Heart right ventricle (tissue), 16 donors: ENCODE data around the gene OVOL1. TPM values are rescaled to one million over a fixed set of nuclear protein-coding genes. Genes with fewer than 3 reads are reported as not detected.

Source experiments
- ATAC-seq, 8 donors: fragments of 200-7000 bp; cut with Tn5 transposase; one replicate each; pipeline ENCODE4 v1.9.1; 2020; ENCODE audit warnings: mild to moderate bottlenecking in 8 of 8, moderate library complexity in 8 of 8, moderate number of reproducible peaks in 1 of 8
- DNase-seq, 2 donors: peaks; one replicate each; pipeline ENCODE4 v3.0.0-alpha.2; 2020
- H3K27ac ChIP-seq, 10 donors: fragments of 200-600 bp; sonication (generic) in 2 of 10; one replicate each; pipeline versions ENCODE4 v1.5.0 to v1.8.0; 2020 to 2022; ENCODE audit warnings: mild to moderate bottlenecking in 3 of 10
- H3K27me3 ChIP-seq, 7 donors: fragments of 200-600 bp; one replicate each; pipeline ENCODE4 v1.8.0; 2021 to 2022; ENCODE audit warnings: mild to moderate bottlenecking in 2 of 7
- H3K36me3 ChIP-seq, 9 donors: fragments of 200-600 bp; sonication (generic) in 1 of 9; one replicate each; pipeline versions ENCODE4 v1.5.0 to v1.8.0; 2020 to 2022; ENCODE audit warnings: mild to moderate bottlenecking in 2 of 9
- H3K4me1 ChIP-seq, 9 donors: fragments of 200-600 bp; sonication (generic) in 1 of 9; one replicate each; pipeline versions ENCODE4 v1.5.0 to v1.8.0; 2020 to 2022; ENCODE audit warnings: mild to moderate bottlenecking in 4 of 9
- H3K4me3 ChIP-seq, 10 donors: fragments of 200-600 bp; sonication (generic) in 2 of 10; one replicate each; pipeline versions ENCODE4 v1.5.0 to v1.8.0; 2020 to 2022; ENCODE audit warnings: mild to moderate bottlenecking in 7 of 10, moderate library complexity in 2 of 10
- H3K9me3 ChIP-seq, 11 donors: fragments of 200-600 bp in 10 of 11; sonication (generic) in 2 of 11; one replicate each; pipeline versions ENCODE4 v1.5.0 to v1.8.0; 2013 to 2022; ENCODE audit warnings: mild to moderate bottlenecking in 2 of 11, control low read depth in 1 of 11, moderate library complexity in 1 of 11
- WGBS, 2 donors: extraction: QIAGEN DNeasy Blood & Tissue Kit; methylation state at CpG; one replicate each; pipeline ENCODE4 v1.1.7; 2013; ENCODE audit warnings: inconsistent platforms in 1 of 2; 5-methylcytosine and 5-hydroxymethylcytosine counted together
- intact Hi-C, 10 donors: fragments of 100-400 bp; cut with DNase I; formaldehyde crosslinking; loops; one replicate each; pipeline versions ENCODE4 v1.11.1 to v1.14.2; 2022
- polyA plus RNA-seq, 2 donors: library from polyadenylated mRNA; stranded (reverse); fragments of 200-250 nt; gene quantifications; one replicate each; pipeline ENCODE4 v1.2.3, GENCODE V29; 2013
- total RNA-seq, 10 donors: library from RNA; stranded (reverse); fragmentation: NEBNext Ultra II Directional in 3 of 10; extraction: Animal tissue kit (Norgen Biotek cat#: 25700) in 3 of 10; gene quantifications; one replicate each; pipeline versions ENCODE4 v1.2.1 to v1.2.4, GENCODE V29; 2021 to 2023
- TF ChIP-seq, protein P1 (sequence below), 9 donors: fragments of 200-600 bp; sonication (generic) in 2 of 9; IDR thresholded peaks; one replicate each; pipeline versions ENCODE4 v1.5.0 to v1.8.0; 2021 to 2022; ENCODE audit warnings: antibody characterized with exemption in 9 of 9, mild to moderate bottlenecking in 5 of 9, moderate library complexity in 1 of 9
- donor health status: Arrhythmogenic right ventricular cardiomyopathy.
- donor health status: ischemic (EF 13 %, LVEDD 7.1; RV severe dilation, severe dysfunction).
- donor health status: healthy with polysubstance abuse.
- donor health status: DM: no; HTN: yes; CAD: no.
- donor health status: DM: no; HTN: no; CAD: no.
- donor health status: ischemic (EF 25% LVEDD 6.9; RV normal size, moderate dysfunction).
- donor health status: ischemic (EF 25% LVEDD 5.7; RV mildly dilated, moderate dysfunction).
- donor health status: healthy.
- donor health status: DM: yes; HTN: yes; CAD: no.
- donor health status: Ischemic cardiomyopathy.
- donor health status: ischemic (EF 35%, LVEDD 5.7; RV mildly dilated, moderate dysfunction).
- donor health status: nonischemic (EF 11% LVEDD 7.7; RV severe dilation, severe dysfunction).
- donor health status: DM: yes; HTN: yes; CAD: no.
- donor health status: PGD.
- donor health status: ischemic (EF 29% LVEDD 5.4; RV normal size, mild dysfunction).
- donor health status: nonischemic (EF 23%, LVEDD 6.1; RV moderate dilation, normal function).

OVOL1 gene
- total and polyA plus RNA-seq, 12 donors: not detected

DNA sequence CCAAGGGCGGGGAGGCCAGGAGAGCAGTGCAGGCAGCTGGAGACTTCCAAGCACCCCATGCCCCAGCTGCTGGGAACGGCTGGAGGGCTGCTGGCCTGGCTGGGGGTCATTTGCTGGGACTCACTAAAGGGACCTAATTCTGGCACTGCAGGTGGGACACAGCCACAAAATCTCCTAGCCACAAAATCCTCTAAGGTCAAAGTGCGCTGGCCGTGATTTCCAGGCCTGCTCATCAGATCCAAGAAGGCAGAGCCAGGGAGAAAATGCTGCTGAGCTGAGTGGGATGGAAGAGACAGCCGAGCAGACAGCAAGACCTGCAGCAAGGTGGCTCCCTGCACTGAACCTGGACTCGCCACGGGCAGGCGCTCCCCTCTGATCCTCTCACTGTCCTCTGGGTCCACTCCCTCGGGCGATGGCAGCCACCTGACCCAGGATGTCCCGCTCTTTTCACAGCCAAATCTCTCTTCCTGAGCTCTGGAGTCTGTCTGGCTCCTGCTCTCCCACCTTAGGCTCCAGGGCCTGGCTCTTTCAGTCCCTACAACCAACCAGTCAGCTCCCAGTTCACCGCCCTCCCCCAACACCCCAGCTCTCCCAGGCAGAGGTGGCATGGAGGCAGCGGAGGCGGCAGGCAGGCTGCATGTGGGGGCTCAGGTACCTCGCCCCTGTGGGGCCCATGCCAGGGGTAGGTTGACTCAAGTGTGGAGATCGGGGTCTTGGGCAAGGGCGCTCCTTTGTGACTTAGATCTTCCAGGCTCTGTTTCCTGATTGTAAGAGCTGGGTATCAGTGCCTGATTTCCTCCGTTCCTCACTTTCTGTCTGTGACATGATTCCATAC is 14.5 kb downstream of the OVOL1 start:
- intact Hi-C loops: no loop called here
- TF ChIP-seq, protein P1, sequence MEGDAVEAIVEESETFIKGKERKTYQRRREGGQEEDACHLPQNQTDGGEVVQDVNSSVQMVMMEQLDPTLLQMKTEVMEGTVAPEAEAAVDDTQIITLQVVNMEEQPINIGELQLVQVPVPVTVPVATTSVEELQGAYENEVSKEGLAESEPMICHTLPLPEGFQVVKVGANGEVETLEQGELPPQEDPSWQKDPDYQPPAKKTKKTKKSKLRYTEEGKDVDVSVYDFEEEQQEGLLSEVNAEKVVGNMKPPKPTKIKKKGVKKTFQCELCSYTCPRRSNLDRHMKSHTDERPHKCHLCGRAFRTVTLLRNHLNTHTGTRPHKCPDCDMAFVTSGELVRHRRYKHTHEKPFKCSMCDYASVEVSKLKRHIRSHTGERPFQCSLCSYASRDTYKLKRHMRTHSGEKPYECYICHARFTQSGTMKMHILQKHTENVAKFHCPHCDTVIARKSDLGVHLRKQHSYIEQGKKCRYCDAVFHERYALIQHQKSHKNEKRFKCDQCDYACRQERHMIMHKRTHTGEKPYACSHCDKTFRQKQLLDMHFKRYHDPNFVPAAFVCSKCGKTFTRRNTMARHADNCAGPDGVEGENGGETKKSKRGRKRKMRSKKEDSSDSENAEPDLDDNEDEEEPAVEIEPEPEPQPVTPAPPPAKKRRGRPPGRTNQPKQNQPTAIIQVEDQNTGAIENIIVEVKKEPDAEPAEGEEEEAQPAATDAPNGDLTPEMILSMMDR (IDR thresholded peaks at IDR 0.05): no peak
- no peak for DNase-seq
- H3K4me3 ChIP-seq: no peak overlapping the region
- no peaks in the 10 kb centered on the region for H3K36me3 ChIP-seq
- H3K9me3 ChIP-seq: no peaks in the 10 kb centered on the region
- WGBS, 2 donors: 76 to 80% methylated on average over 18 of the region's 18 CpGs
- peak in 1 of 8 donors; percentile 12 for ATAC-seq
- H3K4me1 ChIP-seq: no peaks in the 10 kb centered on the region
- peaks cover 0 to 95% (median 86%) of the 10 kb centered on the region in 7 donors for H3K27me3 ChIP-seq
- H3K27ac ChIP-seq: no peak overlapping the region

DNA sequence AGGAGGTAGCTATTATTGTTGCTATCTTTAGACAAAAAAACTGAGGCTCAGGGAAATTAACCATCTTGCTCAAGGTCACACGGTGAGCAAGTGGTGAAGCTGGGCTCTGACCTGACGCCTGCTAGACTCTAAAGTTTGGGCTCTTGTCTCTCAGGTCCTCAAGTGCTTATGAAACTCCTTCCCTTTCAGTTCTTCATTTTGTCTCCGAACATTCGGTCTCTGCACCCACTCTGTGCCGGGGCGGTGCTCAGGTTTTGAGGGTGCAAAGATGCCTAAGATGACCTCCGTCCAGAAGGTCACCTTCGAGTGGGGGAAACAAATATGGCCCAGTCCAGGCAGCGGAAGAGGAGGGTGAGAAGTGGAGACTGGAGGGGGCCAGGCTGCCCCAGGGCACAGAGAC is 16.0 kb downstream of the OVOL1 start:
- TF ChIP-seq, protein P1 (IDR thresholded peaks at IDR 0.05): no peak
- H3K27me3 ChIP-seq: peaks cover 0 to 92% (median 79%) of the 10 kb centered on the region in 7 donors

DNA sequence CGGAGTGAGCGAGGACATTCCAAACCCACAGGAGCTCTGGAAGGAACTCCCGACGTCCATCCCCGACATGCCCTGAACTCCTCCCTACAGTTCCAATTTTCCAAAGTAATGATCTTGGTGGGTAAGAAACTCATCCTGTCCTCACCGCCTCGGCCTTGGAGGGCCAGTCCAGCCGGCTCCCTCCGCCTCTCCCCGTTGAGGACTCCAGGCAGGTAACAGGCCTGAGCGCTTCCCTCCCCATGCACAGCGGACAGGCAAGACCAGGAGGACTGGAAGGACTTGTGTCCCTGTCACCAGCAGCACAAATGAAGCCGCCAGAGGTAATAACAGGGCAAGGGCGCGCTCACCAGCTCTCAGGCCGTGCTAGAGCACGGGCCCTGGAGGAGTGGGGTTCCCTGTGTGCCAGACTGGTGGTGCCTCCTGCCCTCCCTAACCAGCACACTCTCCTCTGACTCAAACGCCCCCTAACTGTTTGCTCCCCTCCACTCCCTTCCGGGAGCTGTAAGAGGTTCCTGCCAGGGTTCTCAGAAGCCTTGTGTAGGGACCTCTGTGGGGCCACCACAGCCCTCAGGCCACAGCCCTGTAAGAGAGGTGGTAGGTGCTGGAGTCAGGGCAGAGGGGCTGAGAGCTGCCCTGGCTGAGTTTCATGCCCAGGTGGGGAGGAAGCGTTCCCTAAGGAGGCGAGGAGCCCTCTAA is 17.1 kb downstream of the OVOL1 start:
- peak in 1 of 8 donors; percentile 38 for ATAC-seq
- DNase-seq: no peak
- no peaks in the 10 kb centered on the region for H3K4me1 ChIP-seq
- 56 to 58% methylated on average over 21 of the region's 21 CpGs for WGBS, 2 donors
- TF ChIP-seq, protein P1 (IDR thresholded peaks at IDR 0.05): no peak
- H3K27ac ChIP-seq: no peak overlapping the region
- intact Hi-C loops: no loop called here
- no peaks in the 10 kb centered on the region for H3K9me3 ChIP-seq
- H3K4me3 ChIP-seq: no peak overlapping the region
- peaks cover 0 to 92% (median 72%) of the 10 kb centered on the region in 7 donors for H3K27me3 ChIP-seq
- no peaks in the 10 kb centered on the region for H3K36me3 ChIP-seq

More for the DNA sequence above, 16.0 kb downstream of the OVOL1 start:
- intact Hi-C loops: no loop called here
- Histone ChIP-seq H3K9me3 (no peaks in the 10 kb centered on the region), H3K4me1 (no peaks in the 10 kb centered on the region), H3K4me3 (no peak overlapping the region), H3K27ac (no peak overlapping the region), H3K36me3 (no peaks in the 10 kb centered on the region)
- WGBS, 2 donors: 82 to 86% methylated on average over 9 of the region's 9 CpGs
- ATAC-seq (no peak), DNase-seq (no peak)

DNA sequence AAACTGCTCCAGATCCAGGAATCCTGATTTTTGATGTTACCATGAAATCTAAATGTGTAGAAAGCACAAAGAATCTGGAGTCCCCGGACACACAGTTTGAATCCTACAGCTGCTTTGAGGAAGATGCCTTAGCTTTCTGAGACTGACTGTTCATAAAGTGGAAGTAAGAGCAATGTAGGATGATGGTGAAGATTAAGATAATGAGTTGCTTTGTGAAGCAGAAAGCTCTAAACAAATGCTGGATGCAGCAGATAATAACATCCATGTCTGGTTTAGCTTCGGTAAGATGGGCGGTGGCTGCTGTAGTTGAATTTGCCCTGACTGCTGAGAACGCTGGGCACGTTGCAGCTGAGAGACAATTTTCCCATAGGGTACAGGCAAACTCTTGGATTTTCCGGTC is 20.1 kb downstream of the OVOL1 start:
- Histone ChIP-seq H3K36me3 (no peaks in the 10 kb centered on the region), H3K27me3 (peaks cover 0 to 77% (median 50%) of the 10 kb centered on the region in 7 donors), H3K27ac (no peak overlapping the region), H3K4me3 (no peak overlapping the region), H3K9me3 (no peaks in the 10 kb centered on the region), H3K4me1 (peaks cover 0 to 6% (median 1%) of the 10 kb centered on the region in 9 donors)
- 61 to 72% methylated on average over 6 of the region's 6 CpGs for WGBS, 2 donors
- DNase-seq: no peak
- no peak for ATAC-seq
- intact Hi-C loops: no loop called here
- TF ChIP-seq, protein P1 (IDR thresholded peaks at IDR 0.05): no peak
